OCI-M1 (cell line): ENCODE data around the gene ENAH.
"Not testable (repeated sequence)": the region's sequence is repeated elsewhere in the genome, so short reads cannot be mapped to it uniquely, and the experiment has no call there.

Source experiments
- DNase-seq: peaks from one replicate; lab custom pipeline; 2025; lab: John Stamatoyannopoulos, UW

The ENAH gene

GRCh38 chr1:225644666-225645065 is 8.3 kb downstream of the ENAH start:
- DNase-seq: no peak

GRCh38 chr1:225642177-225642576 is 10.7 kb downstream of the ENAH start:
- DNase-seq: no peak

- no peak for DNase-seq
These were observed 14.1 kb downstream of the ENAH start for GRCh38 chr1:225638853-225639252.

- DNase-seq: no peak
These were observed 15.2 kb downstream of the ENAH start for GRCh38 chr1:225637651-225638199.

- DNase-seq: not testable (repeated sequence)
These were observed 15.9 kb downstream of the ENAH start for GRCh38 chr1:225636992-225637391.

GRCh38 chr1:225635649-225636048 is 17.3 kb downstream of the ENAH start:
- DNase-seq: no peak

GRCh38 chr1:225632836-225633235 is 20.1 kb downstream of the ENAH start:
- DNase-seq: not testable (repeated sequence)

GRCh38 chr1:225631021-225631663 is 21.8 kb downstream of the ENAH start:
- no peak for DNase-seq

GRCh38 chr1:225629483-225629882 is 23.4 kb downstream of the ENAH start:
- DNase-seq: no peak

GRCh38 chr1:225628794-225629193 is 24.1 kb downstream of the ENAH start:
- DNase-seq: not testable (repeated sequence)

- no peak for DNase-seq
These were observed 25.5 kb downstream of the ENAH start for GRCh38 chr1:225627304-225627947.

- DNase-seq: no peak
These were observed 26.2 kb downstream of the ENAH start for GRCh38 chr1:225626698-225627097.

GRCh38 chr1:225617956-225618355 is 35.0 kb downstream of the ENAH start:
- no peak for DNase-seq

- DNase-seq: no peak
These were observed 35.4 kb downstream of the ENAH start for GRCh38 chr1:225617479-225617878.

- DNase-seq: not testable (repeated sequence)
These were observed 37.5 kb downstream of the ENAH start for GRCh38 chr1:225615403-225615790.

- no peak for DNase-seq
These were observed 39.9 kb downstream of the ENAH start for GRCh38 chr1:225613006-225613405.

GRCh38 chr1:225612287-225612686 is 40.6 kb downstream of the ENAH start:
- DNase-seq: no peak

GRCh38 chr1:225611537-225612223 is 41.2 kb downstream of the ENAH start:
- DNase-seq: no peak

GRCh38 chr1:225610539-225610938 is 42.4 kb downstream of the ENAH start:
- no peak for DNase-seq

GRCh38 chr1:225608014-225608796 is 44.7 kb downstream of the ENAH start:
- no peak for DNase-seq

- no peak for DNase-seq
These were observed 45.6 kb downstream of the ENAH start for GRCh38 chr1:225607355-225607754.
